CD4-positive, alpha-beta T cell treated with Interferon gamma for 1 hour (primary cell): Measurements from ENCODE around the gene OMA1.

Experiments
- DNase-seq: peaks from one replicate; pipeline ENCODE4 v3.0.0-alpha.2; 2020

Gene OMA1

DNA sequence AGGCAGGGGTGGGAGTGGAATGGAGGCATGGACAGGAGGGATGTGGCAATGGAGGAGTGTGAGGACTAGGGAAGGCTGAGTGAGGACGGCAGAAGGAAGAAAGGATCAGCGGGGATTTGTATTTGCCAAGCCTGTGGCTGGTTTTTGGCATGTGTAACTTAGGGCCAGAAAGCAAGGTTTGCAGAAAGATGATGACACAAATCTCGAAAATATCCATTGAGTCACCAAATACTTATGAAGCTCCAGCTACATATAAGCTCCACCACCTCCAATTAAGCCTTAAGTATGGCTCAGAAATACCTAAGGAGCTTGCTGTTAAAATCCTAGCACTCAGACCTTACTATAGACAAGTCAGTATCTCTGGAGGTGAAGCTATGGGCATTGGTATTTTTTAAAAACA lies 90.1 kb downstream of the OMA1 start:
- no peak for DNase-seq

DNA sequence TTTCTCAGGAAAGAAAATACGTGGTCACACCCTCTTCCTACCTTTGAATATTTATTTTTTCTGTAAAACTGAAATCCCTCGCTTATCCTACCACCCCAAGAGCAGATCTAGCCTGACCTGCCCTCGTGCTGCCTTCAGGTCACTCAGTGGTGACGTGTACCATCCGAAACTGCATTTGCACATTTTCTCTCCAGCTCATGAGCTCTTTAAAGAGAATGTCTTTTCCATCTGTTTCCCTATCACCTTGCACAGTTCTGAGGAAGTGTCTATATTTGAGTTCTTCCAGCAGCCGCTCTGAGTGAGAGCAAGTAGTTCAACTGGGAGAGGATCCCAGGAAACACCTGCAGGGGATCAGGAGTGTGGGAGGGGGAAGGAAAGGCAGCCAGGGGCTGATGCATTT lies 91.7 kb downstream of the OMA1 start:
- DNase-seq, result no peak

DNA sequence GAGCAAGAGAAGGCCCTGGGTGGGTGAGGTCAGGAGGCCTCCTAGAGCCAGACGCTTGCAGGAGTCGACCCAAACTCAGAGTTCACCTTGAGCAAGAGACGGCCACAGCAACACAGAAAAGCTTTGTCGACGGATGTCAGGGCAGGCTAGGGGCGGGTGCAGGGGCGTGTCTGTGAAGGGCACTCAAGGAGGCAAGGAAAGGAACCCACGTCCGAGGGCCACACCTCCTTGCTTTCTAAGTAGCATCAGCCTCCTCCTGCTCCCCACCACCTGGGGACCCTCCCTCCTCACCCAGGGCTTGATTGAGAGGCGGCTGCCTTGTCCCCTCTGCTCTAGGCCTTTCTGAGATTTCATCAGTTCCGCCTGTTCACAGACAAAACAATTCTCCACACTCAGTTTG lies 92.1 kb downstream of the OMA1 start:
- no peak for DNase-seq

DNA sequence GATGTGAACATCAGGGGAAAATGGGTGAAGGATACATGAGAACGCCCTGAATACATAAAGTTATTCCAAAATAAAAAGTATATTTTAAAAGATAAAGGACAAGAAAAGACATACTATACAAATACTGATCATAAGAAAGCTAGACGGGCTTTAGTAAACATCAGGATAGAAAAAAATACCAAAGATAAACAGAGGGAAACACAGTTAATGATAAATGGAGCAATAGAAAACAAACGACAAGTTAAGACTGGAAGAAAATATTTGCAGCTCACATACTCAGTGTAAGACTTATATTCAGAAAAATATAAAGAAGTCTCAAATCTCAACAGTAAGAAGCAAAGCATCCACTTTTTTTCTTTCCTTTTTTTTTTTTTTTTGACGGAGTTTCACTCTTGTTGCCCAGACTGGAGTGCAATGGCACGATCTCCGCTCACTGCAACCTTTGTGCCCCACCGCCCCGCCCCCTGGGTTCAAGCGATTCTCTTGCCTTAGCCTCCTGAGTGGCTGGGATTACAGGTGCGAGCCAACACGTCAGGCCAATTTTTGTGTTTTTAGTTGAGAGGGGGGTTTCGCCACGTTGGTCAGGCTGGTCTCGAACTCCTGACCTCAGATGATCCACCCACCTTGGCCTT lies 94.8 kb downstream of the OMA1 start:
- no peak for DNase-seq

DNA sequence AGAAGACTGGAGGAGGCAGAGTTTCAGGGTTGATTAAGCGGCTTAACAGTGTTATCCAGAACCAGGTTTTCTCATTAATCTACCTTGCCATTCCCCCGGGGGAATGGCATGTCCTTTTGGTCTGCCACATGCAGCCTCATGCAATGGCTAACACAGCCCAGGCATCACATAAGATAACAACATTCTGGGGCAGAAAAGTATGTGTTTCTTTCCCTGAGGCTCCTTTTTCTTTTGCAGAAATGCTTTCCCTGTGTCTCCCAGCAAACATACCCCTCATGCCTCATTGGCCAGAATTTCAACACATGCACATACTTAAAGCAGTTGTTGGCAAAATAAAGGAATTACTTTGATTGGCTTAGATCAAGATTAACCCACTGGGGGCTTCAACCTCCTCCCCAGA lies 98.6 kb downstream of the OMA1 start:
- DNase-seq, result no peak

DNA sequence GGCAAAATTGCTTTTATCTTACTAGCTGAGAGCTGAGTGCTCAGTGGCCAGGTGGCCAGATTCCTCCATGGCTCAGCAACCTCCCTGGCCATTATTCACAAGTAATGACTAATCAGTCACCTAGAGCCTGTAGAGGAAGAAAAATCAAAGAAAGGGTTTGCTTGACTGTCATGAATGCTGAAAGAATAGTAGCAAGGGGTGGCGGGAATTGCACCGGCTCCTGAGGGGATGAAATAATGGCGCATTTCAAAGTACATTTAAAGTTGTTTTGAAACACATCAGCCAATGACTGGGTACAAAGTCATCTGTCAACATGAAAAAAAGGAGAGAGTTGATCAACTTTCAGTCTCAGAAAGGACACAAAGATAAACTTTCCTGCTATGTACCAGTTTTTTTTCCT lies 99.5 kb downstream of the OMA1 start:
- no peak for DNase-seq

DNA sequence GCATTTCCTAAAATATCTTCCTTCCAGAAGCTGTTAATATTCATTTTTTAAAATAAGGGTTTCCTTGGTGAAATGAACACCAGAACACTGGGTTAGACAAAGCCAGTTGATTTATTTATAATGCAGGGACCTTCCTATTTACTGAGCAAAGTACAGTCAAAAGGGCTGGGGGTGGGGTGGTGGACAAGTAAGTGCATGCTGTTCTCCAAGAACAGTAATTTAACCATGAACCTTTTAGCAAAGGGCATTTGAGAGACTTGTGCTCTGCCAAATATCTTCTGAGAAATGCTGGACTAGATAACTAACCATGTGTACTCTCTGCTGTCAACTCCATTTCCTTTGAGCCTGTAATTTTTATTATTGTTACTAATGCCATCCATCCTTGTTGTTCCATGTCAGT lies 100.2 kb downstream of the OMA1 start:
- no peak for DNase-seq

DNA sequence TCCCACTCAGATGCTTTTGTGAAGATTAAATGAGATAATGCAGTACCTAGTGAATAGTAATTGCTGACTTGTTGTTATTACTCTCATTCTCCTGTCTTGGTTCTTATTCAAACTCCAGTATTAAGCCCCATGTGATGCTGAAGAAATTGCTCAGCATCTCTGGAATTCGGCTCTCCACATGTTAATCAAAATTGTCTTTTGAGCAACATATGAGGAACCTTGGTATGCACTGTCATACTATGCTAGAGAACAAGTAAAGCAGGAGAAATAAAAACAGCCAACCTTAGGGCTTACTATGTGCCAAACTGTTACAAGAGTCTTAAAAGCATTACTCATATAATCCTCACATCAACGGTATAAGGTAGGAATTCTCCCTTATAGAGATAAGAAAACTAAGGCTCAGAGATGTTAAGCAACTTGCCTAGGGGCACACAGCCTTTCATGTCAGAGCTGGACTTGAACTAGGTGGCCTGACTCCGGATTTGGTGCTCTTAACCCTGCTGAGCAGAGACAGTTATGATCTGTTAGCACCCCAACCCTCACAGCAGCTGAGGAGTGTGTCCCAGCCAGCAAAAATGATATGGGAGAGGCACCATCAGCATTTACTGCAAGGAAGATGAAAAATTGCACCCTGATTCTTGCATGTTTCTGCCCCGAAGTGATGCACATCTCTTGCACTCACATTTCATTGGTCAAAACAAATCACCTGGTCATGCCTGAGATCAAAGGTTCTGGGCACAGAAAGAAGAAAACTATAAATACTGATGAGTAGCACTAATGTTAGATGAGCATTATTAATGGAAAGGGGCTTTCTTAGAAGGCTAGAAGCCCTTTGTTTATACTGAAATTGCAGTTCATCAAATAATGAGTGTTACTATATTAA lies 102.3 kb downstream of the OMA1 start:
- no peak for DNase-seq

DNA sequence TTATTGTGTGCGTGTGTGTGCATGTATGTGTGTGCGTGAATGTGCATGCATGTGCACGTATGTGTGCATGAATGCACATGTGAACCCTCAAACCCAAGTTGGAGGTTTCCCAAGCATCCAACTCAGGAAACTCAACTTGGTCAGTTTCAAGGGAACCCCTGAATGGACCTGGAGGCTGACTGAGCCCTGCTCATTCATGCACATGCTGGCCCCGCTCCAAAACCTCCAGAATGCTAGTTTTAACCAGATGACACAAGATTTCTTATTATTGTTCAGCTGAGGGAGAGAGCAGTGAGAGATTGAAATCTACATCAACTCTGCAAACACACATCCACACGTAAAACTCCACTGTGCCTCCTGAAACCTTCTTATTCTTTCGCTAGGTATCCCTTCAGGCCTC lies 104.4 kb downstream of the OMA1 start:
- DNase-seq, result no peak

DNA sequence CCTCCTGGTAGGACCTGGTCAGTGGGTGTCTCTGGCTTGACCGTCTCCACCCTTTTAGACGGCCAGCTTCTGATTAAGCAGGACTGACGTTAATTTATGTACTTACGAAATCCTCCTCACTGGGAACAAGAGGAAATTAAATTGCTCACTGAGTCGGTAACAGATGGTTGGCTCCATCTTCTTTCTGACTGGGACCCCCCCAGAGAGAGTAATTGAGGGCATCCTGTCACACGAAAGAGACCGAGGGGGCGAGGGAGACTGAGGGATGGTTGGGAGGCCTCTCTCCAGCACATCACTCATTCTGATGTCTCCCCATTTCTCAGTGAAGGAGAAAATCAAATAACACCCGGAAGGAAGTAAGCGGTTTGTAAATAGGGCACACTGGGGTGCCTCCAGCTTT lies 104.8 kb downstream of the OMA1 start:
- no peak for DNase-seq

DNA sequence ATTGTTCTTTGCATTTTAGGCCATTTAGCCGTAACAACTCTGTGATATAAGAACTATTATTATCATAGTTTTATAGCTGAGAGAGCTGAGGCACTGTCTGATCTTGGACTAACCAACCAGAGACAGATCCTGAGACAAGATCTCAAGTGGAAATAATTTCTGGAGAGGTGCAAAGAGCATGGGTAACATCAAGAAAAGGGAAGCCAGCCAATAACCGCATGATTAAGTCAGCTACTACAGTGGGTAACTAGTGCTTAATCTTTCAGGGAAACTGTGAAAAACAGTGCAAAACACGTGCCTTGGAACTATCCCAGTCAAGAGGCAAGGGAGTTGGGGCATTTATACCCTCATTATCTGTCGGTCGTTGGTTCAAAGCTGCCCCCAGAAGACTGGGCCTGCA lies 105.8 kb downstream of the OMA1 start:
- no peak for DNase-seq

DNA sequence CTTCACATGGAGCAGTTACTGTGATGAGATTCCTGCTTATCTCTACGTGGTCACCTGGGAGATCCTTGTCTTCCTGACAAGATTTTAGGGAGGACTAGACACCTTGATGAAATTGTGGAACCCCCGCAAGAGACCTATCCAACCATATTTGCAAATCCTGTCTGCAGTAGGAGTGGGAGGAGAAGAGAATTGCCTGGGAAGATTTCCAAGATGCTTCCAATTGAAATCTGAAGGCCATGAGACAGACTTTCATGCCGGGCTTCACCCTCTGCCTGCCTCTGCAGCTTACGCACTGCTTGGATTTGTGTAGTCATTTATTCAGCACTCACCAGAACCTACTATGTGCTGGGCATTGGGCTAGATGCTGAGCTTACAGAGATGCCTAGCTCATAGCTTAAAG lies 106.6 kb downstream of the OMA1 start:
- no peak for DNase-seq

DNA sequence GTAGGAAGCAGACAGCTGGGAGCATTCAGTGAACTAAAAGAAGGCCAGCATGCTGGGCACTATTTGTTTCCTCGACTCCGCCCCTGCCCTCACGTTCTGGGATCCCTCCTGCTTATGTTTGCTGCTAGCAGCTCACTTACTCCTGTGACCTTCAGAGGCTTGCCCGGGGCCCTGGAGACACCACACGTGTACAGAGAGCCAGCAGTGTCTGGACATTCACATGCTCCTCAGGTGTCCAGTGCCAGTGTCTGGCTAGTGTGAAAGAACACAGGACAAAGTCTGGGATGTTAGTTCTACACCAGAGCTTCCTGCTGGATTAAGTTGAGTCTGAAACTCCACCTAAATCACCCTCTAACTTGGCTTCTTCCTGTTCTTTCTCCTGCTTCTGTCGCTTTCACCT lies 108.1 kb downstream of the OMA1 start:
- DNase-seq, result no peak

DNA sequence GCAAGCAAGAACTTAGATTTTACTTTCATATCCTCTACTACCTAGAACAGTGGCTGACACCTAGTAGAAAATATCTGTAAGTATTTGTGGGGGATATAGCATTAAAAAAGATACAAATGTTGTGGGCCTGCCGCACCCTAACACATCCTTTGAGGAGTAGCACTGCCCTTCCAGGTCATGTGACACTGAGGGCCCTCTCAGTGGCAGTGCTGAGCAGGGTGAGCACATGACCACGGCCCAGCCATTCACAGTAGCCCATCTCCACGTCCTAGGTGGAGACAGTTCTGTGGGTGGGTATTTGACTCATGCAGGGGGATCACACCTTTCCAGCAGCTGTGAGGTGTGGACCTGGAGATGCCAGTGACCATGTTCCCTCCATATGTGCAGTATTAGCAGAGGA lies 108.9 kb downstream of the OMA1 start:
- no peak for DNase-seq

DNA sequence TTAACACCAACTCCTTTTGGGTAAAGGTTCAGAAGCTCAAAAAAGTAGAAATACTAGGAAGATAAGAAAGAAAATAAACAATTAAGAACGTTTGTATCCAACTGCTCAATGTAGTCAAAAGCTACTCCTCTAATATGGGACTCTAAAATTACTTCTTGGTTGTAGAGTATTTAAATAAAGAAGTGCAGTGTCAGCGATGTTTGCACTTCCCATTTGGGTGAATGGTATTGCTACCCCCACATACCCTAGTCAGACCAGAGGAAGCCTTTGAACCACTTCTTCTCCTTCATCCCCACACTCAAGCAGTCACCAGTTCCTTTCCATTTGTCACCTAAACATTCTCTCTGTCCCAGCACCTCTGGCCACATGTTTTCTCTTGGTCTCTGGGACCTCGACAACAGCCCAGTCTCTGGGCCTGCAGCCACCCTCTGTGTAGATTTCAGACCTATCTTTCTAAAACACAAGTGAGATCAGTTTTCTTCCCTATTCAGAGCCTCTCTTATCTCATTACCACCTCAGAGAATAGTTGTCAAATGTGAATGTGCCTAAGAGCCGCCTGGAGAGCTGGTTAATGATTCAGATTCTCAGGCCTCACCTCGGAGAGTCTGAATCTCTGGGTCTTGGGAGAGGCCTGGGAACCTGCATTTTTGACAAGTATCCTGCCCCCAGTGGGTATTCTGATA lies 109.8 kb downstream of the OMA1 start:
- no peak for DNase-seq

DNA sequence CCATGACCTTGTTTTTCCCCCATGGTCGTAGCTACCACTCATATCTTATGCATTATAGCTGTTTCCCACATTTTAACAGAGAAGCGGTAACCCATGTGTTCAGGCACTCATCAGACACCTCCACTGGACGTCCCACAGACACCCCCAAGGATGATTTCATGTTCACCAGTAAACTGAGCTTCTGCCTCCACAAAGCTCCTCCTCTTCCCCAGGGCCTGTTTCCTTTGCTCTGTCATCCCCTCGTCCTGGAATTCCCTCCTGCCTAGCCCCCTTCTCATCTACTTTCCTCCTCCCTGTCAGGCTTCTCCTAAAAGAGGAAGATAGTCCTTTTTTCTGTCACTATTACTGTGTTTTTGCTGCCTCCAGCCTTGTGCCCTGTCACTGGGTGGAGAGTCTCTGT lies 111.2 kb downstream of the OMA1 start:
- no peak for DNase-seq

DNA sequence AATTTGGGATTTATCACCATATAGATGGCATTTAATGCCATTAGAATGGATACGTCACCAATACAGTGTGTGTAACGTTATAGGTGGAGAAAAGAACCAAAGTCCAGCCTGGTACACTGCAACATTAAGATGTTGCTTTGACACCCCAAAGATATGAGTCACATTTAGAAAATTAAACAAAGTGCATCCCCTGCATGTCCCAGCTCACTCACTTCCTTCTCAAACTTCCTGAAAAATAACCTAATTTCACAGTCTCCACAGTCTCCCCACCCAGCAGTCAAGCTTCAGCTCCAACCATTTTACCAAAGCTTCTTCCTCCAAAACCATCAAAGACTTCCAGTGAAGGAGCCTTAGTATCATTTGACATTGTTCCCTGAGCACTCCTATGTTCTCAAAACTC lies 111.9 kb downstream of the OMA1 start:
- DNase-seq, result no peak

DNA sequence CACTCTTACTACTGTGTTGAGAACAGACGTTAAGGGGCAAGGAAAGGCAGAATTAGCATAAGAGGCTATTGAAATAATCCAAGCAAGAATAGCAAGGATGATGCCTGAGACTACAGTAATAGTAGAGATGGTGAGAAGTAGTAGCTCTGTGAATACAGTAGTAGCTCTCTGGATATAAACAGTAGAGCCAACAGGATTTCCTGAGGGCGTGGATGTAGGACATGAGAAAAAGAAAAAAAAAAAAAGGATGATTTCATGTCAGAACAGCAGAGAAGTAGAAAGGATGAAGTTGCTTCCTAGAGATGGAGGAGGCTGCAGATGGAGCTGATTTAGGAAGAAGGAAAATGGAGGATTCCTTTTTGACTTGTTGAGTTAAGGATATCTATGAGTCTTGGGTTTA lies 112.3 kb downstream of the OMA1 start:
- no peak for DNase-seq

DNA sequence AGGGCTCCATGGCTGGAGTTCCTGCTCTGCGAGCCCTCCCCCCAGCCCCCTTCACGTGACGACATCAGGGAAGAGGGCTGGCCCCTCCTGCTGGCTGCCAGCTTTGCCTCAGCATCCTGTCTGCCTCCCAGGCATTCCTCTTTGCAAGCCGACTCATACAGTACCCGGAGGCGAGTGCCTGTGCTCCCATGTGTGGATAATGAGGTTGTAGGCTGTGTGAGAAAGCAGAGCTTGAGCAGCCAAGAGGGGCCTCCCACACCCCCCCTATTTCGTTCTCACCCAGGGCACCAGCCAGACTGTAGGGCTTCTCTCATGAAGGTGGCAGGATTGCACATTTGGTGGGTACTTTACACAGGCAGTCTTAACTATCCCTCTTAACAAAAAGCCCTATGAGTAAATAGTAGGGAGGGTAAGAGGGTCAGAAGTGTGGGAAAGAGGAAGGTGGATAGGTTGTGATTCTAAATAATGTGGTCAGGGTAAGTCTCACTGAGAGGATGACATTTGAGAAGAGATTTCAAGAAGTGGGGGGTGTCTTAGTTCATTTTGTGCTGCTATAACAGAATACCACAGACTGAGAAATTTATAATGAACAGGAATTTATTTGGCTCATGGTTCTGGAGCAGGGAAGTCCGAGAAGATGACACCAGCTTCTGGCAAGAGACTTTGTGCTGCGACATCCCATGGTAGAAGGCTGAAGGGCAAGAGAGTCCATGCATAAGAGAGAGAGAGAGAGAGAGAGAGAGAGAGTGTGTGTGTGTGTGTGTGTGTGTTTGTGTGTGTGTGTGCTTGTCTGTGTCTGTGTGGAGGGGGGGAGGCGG lies 113.5 kb downstream of the OMA1 start:
- DNase-seq, result no peak

DNA sequence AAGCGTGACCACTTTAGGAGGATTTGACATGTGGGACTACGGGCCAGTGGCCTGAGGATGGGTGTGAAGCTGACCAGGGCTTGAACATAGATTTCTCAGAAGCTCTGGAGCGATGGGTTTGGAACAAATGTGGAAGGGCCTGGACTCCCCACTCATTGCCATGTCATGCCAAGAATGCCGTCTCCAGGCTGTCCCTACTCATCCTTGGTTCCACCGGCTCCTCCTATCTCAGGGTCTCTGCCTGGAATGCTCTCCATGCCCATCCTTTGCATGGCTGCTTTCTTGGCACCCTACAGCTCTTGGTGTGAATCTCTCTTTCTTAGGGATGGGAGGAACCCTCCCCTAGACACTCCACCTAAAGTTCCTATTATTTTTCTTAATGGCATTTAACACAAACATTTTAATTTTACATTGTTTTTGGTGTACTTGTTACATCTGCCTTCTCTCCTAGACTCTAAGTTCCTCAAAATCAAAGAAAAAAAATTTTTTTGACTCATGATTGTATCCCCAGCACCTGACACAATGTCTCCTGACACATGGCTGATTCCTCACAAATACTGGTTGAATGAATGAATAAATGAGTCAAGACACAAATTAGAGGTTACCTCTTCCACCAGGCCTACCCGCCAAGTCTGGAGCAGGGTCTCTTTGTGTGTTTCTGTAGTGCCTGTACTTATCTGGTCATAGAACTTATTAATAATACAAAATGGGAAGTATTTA lies 114.5 kb downstream of the OMA1 start:
- no peak for DNase-seq
